ENCODE data around the gene BRINP1.
"Not testable (repeated sequence)": the region's sequence is repeated elsewhere in the genome, so short reads cannot be mapped to it uniquely, and the experiment has no call there.

The BRINP1 gene

GRCh38 chr9:119195521-119195920, 173.7 kb downstream of the BRINP1 start:
- DNase-seq = no peak

DNA sequence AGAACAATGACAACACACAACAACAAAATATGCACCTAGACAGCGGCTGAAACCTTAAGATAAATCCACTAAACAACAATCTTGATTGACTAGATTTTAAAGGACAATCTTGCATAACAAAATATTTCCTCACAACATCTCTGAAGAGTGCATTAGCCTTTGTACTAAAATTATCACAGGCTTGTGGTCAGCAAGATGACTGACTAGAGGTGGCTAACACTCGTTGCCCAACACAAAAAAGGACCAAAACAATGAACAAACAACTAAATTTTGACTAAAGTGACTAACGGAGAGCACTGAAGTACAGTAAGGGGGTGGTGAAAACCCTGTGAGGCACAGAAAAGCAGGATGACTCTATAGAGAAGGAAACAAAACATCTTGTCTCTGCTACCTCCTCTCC, 183.9 kb downstream of the BRINP1 start:
- no peak for DNase-seq

- DNase-seq = no peak
Measured at GRCh38 chr9:119184265-119184936, 184.8 kb downstream of the BRINP1 start.

GRCh38 chr9:119181561-119181960, 187.7 kb downstream of the BRINP1 start:
- DNase-seq = no peak

DNA sequence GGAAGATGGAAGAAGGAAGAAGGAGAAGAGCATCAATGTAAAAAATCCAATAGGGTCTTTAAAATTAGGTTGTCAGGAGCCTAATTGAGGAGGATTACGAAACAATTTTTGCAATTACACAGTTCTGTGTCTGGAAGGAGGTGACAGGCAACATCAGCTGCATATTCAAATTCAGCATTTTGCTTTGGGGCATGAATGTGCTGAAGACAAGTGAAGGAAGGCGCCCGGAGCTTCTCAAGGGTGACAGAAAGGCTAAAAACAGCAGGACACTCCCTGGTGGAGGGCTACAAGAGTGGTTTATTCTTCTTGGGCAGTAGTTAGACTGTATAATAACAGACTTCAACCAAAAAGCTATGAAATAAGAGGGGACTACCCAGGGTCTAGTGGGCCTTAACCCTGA, 188.3 kb downstream of the BRINP1 start:
- DNase-seq = no peak

DNA sequence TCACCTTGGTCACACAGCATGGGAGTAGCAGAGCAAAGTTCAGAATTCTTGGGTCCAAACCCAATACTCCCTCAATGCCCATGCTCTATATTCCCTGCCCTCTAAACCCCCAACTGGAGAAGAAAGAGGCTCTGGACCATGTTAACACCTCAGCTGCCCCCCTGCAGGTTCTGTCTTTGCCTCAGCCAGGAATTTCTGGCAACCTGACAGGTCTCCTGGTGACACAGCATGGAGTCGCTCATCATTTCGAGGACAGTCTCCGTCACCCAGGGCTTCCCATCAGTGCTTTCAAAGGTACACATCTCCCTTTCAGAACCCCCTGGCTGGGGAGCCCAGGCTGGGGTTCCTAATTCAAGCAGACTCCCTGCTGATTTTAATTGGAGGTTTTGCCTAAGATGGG, 189.5 kb downstream of the BRINP1 start:
- no peak for DNase-seq

GRCh38 chr9:119177196-119177595, 192.0 kb downstream of the BRINP1 start:
- DNase-seq = no peak

GRCh38 chr9:119175581-119175980, 193.7 kb downstream of the BRINP1 start:
- DNase-seq = no peak

GRCh38 chr9:119169222-119169621, 200.0 kb downstream of the BRINP1 start:
- DNase-seq = not testable (repeated sequence)

- no peak for DNase-seq
Measured at GRCh38 chr9:119167876-119168275, 201.4 kb downstream of the BRINP1 start.

DNA sequence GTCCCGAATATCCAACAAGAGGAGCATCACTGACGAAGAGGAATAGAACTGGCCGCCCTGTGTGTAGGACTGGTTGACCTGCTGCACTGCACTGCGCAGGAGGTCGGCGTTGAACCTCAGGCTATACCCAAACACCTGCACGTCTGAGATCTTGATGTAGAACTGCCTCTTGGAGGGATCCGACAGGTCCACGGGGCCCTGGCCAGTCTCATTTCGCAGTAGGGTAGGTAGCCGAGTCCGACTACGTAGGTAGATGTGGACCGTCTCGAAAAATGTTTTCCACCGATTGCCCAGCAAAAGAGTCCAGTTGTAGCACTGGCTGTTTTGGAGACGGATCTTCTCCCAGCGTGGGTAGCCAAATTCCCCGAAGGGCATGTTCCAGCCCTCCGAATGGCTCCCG, 202.0 kb downstream of the BRINP1 start:
- no peak for DNase-seq

DNA sequence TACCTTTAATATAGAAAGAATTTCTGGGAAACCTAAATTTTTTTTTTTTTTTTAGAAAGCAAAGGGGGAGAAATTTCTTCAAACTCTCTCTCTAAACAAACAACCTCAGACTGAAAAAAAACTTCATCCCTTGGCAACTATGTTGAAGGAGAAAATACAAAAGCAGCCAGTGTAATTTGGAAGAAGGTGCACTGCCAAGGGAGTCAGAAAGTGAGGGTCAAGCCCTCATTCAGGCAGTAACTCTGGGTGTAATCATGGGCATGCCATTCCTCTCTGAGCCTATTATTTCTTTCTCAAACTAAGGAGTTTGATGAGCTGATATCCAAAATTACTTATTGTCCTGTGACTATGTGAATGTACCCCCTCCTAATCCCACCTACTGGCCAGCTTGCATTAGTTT, 203.1 kb downstream of the BRINP1 start:
- DNase-seq = no peak

DNA sequence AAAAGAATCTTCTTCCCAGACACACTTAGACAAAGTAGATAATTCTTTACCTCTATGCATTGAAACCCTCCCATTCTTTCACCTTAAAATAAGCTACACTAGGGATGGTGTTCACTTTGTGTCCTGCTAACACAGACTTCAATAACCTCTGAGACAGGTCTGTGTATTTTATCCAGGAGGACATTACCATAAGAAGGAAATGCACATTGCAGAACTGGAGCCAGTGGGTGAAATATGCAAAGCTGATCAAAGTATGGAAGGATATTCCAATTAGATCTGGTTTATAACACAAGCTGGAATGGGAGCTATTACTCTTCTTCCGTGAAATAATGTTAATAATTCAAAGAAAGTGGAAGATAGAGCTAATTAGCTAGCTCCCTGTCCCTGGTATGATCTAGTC, 204.1 kb downstream of the BRINP1 start:
- no peak for DNase-seq

DNA sequence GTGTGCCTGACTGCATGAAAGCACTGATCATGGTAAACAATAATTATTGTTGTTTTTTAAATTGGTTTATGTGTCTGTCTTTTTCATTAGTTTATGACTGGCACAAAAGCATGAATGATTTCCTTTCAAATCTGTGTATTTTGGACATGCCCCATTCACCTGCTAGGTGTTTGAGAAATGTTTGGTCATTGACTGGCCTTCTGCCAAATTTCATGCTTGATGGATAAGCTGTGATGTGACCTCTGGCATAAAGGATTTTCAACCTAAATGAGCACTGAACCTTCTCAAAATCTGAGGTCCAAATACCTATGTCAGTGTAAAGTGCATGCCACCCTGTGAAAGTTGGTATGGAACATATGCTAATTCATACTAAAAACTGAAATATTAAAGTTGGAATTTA, 204.5 kb downstream of the BRINP1 start:
- DNase-seq = no peak

DNA sequence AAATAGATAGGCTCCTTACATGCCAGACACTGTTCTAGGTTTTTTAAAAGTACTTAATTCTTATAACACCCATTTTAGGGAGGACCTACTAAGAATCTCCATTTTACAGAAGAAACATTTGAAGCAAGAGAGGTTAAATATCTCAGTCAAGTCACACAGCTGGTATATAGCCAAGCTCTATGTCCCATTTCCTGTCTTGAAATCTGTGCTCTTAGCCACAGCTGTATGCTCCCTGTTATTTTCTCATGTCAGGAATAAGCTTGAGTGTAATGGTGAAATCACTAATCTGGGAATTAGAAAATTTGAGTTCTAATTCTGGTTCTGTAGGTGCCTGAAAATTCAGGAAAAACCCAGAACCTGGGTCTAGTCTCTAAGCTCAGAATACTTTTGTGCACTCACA, 208.7 kb downstream of the BRINP1 start:
- no peak for DNase-seq

DNA sequence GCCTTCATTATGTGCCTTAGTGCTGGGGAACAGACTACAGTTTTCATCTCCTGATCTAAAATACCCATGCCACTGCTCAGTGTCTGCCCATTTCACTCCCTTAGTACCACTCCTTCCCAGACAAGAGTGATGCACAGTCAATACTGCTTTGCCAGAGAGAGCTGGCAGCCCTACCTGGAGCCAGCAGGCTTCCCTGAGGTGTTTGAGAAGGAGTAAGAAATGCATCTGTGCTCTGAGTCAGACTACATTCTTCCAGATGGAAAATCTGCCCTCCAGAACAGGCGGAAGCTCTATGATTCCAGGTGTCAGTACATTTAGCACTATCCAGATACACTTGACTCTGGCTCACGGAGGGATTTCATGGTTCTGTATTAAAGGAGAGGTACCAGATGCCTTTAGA, 209.8 kb downstream of the BRINP1 start:
- DNase-seq = no peak

GRCh38 chr9:119157196-119157595, 212.0 kb downstream of the BRINP1 start:
- DNase-seq = no peak

DNA sequence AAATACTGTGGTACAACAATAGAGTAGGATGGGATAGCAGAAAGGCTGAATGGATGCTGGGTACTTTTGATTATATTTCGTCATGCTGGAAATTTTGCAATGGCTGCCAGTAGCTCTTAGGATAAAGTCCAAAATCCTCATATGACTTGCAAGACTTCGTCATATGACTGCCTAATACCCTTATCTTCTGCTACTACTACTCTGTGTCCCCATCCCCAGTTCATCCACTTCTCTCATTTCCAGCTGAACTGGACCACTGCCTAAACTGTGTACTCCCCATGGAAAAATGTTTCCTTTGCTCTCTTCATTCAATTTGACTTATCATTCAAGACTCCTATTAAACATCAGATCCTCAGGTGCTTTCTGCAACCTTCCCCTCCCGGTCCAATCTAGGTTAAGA, 212.9 kb downstream of the BRINP1 start:
- DNase-seq = no peak

DNA sequence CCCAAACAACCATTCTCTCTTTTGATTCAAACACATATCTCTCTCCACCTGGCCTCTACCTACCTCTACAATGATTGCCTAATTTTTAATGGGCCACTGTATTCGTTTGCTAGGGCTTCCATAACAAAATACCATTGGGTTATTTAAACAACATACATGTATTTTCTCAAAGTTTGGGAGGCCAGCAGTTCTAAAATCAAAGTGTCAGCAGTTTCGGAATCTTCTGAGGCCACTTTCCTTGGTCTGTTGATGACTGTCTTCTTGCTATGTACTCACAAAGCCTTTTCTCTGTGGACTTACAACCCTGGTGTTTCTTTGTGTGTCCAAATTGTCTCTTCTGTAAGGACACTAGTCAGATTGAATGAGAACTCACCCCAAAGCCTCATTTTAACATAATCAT, 214.7 kb downstream of the BRINP1 start:
- no peak for DNase-seq

DNA sequence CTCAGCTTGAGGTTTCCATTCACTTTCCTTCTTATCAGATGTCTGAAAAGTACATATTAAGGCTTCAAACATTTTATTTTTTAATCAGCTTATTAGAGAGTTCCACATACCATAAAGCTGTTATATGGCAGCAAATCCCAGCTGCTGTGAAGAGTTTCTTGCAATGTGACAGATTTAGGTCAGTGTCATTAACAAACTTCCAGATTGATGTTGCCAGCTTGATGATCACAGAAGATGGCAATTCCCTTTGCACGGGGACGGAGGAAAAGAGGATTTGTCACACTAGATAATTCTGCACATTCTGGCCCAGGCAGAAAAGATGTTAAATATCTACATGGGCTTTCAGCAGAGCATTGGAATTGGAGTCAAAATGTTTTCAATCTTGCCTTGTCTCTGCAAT, 215.8 kb downstream of the BRINP1 start:
- no peak for DNase-seq

GRCh38 chr9:119148855-119149254, 220.4 kb downstream of the BRINP1 start:
- DNase-seq = no peak

- DNase-seq = no peak
Measured at GRCh38 chr9:119137479-119137878, 231.8 kb downstream of the BRINP1 start.

GRCh38 chr9:119126040-119126439, 243.2 kb downstream of the BRINP1 start:
- DNase-seq = no peak

- DNase-seq = no peak
Measured at GRCh38 chr9:119121899-119122298, 247.3 kb downstream of the BRINP1 start.

DNA sequence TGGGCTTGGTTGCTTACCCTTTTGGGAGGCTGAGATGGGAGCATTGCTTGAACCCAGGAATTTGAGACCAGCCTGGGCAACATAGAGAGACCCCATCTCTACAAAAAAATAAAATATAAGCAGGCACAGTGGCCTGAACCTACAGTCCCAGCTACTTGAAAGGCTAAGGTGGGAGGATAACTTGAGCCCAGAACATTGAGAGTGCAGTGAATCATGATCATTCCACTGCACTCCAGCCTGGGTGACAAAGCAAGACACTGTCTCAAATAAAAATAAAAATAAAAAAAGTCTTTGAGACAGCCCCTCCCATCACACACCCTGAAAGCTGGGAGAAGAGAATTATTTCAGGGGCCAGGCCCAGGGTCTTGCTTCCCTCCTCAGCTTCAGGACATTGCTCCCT, 251.8 kb downstream of the BRINP1 start:
- DNase-seq = no peak

Measured in CD4-positive, alpha-beta T cell treated with Interleukin-15 for 1 hour (primary cell).